PFSK-1 (cell line): Measurements from ENCODE around the gene ACAD8.

Experiments
- POLR2AphosphoS5 ChIP-seq: IDR thresholded peaks from 2 replicates; pipeline ENCODE4 v1.6.1; 2012; ENCODE audit warnings: low read depth, mild to moderate bottlenecking, control low read depth, low read length, moderate library complexity
- TF ChIP-seq, protein P1 (sequence below), 2 experiments: IDR thresholded peaks; 2 replicates each; pipeline versions ENCODE4 v1.6.1 to v1.8.0; 2011 to 2012; ENCODE audit warnings: low read depth in 2 of 2, low read length in 2 of 2, control low read depth in 1 of 2, inconsistent platforms in 1 of 2, mild to moderate bottlenecking in 1 of 2, moderate library complexity in 1 of 2; ENCODE audit not compliant: insufficient read depth in 1 of 2

DNA sequence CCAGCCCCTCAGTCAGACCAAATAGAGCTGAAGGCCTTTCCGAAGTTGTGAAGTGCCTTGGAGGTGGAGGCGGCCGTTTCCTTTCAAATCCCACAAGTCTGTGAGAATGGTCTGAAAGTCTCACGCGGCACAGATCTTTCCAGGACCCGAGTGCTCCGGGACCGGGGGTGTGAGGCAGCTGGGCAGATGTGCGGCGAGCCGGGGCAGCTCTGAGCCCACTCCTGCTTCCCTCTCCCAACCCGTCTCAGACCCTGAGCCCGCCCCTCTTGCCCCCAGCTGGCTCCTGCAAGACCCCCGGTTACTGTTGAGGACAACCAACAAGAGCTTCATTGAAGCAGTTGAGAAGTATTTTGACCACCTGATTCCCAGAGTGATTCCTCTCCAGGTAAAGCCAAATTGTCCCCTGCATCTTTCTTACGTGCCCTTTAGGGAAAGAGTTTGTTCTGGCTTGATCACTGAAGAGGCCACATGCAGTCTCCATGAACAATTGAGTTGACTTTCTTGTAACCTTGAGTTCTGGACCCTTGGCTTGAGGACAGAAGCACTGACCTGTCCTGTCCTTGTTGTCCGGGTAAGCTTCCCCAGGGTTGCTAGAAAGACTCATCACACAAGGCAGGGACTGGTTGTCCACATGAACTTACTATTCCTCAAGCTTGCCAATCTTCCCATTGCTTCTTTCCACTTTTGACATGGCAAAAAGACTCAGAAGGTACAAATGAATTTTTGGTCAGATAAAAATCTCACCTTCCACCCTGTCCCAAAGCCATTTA lies 30.3 kb downstream of the ACAD8 start:
- TF ChIP-seq, protein P1, sequence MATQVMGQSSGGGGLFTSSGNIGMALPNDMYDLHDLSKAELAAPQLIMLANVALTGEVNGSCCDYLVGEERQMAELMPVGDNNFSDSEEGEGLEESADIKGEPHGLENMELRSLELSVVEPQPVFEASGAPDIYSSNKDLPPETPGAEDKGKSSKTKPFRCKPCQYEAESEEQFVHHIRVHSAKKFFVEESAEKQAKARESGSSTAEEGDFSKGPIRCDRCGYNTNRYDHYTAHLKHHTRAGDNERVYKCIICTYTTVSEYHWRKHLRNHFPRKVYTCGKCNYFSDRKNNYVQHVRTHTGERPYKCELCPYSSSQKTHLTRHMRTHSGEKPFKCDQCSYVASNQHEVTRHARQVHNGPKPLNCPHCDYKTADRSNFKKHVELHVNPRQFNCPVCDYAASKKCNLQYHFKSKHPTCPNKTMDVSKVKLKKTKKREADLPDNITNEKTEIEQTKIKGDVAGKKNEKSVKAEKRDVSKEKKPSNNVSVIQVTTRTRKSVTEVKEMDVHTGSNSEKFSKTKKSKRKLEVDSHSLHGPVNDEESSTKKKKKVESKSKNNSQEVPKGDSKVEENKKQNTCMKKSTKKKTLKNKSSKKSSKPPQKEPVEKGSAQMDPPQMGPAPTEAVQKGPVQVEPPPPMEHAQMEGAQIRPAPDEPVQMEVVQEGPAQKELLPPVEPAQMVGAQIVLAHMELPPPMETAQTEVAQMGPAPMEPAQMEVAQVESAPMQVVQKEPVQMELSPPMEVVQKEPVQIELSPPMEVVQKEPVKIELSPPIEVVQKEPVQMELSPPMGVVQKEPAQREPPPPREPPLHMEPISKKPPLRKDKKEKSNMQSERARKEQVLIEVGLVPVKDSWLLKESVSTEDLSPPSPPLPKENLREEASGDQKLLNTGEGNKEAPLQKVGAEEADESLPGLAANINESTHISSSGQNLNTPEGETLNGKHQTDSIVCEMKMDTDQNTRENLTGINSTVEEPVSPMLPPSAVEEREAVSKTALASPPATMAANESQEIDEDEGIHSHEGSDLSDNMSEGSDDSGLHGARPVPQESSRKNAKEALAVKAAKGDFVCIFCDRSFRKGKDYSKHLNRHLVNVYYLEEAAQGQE (IDR thresholded peaks at IDR 0.05; ENCODE audit: insufficient read depth in 1 of 2, low read depth in 2 of 2, low read length in 2 of 2), result no peak
- TF ChIP-seq POLR2AphosphoS5, result no peak
